Neural cell (in vitro differentiated cells): ENCODE data around the gene ARHGEF11.

Experiments
- CTCF ChIP-seq: fragments of 450-650 bp; IDR thresholded peaks from 2 replicates; pipeline ENCODE4 v1.5.1; 2014; ENCODE audit warnings: antibody characterized with exemption, mild to moderate bottlenecking, moderate library complexity; ENCODE audit not compliant: poor library complexity, severe bottlenecking
- EP300 ChIP-seq: fragments of 450-650 bp; conservative IDR thresholded peaks from 2 replicates; pipeline ENCODE4 v1.6.1; 2014; ENCODE audit warnings: antibody characterized with exemption, mild to moderate bottlenecking, moderate library complexity; ENCODE audit not compliant: poor library complexity, severe bottlenecking
- EZH2 ChIP-seq: fragments of 200-600, 300-800 bp; shearing (Covaris generic), sonication (generic); IDR thresholded peaks from 2 replicates; pipeline ENCODE4 v1.6.1; 2014; ENCODE audit warnings: antibody characterized with exemption, low read length, borderline replicate concordance, mild to moderate bottlenecking; ENCODE audit not compliant: insufficient read depth, poor library complexity, severe bottlenecking
- POLR2AphosphoS5 ChIP-seq: IDR thresholded peaks from 2 replicates; pipeline ENCODE4 v1.6.1; 2012
- SMC3 ChIP-seq: fragments of 450-650 bp; conservative IDR thresholded peaks from 2 replicates; pipeline ENCODE4 v1.6.1; 2014; ENCODE audit warnings: antibody characterized with exemption, mild to moderate bottlenecking, moderate library complexity; ENCODE audit not compliant: poor library complexity
- TAF1 ChIP-seq: IDR thresholded peaks from 2 replicates; pipeline ENCODE4 v1.6.1; 2012; ENCODE audit warnings: low read depth

GRCh38 chr1:156912310-156912709 is 133.2 kb downstream of the ARHGEF11 start:
- TF ChIP-seq CTCF (no peak), POLR2AphosphoS5 (no peak), EP300 (no peak), EZH2 (no peak), SMC3 (no peak), TAF1 (no peak)
